HG03039 (cell line): Measurements from ENCODE around the gene RYR1.

ENCODE experiments used
- ATAC-seq: cut with Tn5 transposase; IDR thresholded peaks from one replicate; pipeline ENCODE4 v1.9.1; 2021; ENCODE audit warnings: mild to moderate bottlenecking, moderate library complexity; ENCODE audit not compliant: unreplicated experiment

RYR1 gene

DNA sequence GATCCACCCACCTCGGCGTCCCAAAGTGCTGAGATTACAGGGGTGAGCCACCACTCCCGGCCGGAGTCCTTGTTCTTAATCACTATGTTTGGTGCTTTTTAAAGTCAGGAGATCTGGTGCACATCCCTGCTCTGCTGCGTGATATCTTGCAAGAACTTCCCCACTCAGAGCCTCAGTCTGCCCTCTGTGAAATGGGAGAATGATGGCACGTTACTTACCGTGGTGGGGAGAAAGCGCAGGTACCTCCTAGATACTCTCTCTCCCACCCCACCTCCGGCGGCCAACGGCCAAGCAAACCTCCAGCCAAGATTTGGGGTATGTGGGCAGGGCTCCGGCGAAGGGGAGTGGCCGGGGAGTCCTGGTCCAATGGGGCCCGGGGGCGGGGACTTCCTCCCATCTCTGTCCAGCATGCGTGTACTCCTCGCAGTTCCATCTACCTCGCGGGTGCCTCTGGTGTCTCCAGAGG is at the start of gene RYR1:
RYR1 (plus strand) TSS at position 424 of the 466 bp plus-strand sequence. CDS start 139 bp downstream, outside the sequence.
- ATAC-seq = no peak

DNA sequence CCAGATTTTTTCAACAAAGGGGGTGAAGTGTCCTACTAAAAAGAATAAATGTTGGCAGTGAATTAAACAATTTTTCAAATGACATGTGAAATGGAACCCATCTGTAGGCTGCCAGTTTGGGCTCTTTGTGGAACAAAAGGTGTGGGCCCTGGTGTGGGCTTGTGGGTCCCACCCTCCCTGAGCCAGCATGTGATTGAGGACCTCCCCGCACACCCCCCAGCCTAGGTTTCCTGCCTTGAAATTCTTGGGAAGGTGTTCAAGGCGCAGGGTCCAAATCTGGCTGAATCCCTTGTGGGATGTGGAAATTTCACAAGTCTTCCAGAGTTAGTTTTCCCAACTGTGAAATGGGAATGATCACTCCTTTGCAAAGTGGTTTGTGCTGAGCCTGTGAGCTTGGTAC is 49.7 kb upstream of the RYR1 start:
- no peak for ATAC-seq

DNA sequence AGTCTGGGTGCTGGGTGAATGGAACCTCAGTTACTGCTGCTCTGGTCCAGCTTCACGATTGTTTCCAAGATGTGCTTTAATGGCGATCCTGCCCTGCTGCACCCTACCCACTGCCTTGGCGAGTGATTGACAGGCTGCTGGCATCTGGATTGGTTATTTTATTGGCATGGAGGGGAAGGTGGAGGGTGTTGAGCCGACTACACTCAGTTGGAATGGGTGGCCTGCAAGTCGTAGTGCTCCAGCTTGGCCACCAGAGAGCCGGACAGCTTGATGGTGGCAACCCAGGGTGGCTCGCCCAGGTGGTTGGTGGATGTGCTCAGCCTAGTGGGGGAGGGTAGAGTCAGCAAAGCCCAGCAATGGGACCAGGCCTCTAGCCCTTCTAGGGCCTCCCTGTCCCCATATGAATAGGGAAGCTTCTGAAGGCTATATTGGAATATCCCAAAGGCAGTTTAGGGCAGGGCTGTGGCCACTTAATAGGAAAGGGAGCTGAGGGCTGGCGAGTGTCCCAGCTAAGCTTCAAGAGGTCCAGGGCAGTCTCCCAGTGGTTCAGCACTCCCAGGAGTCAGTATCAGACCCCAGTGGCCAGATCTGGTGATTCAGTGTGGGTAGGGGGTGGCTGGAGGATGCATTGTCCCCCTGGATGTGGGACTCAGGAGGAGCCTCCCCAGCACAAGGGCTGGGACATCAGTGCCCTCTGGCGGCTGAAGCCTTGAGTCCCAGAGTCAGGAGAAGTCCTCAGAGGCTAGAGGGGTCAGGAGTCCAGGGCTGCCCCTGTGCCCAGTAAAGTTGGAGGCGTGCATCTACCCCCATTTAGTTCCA is 49.1 kb upstream of the RYR1 start:
- ATAC-seq = no peak

DNA sequence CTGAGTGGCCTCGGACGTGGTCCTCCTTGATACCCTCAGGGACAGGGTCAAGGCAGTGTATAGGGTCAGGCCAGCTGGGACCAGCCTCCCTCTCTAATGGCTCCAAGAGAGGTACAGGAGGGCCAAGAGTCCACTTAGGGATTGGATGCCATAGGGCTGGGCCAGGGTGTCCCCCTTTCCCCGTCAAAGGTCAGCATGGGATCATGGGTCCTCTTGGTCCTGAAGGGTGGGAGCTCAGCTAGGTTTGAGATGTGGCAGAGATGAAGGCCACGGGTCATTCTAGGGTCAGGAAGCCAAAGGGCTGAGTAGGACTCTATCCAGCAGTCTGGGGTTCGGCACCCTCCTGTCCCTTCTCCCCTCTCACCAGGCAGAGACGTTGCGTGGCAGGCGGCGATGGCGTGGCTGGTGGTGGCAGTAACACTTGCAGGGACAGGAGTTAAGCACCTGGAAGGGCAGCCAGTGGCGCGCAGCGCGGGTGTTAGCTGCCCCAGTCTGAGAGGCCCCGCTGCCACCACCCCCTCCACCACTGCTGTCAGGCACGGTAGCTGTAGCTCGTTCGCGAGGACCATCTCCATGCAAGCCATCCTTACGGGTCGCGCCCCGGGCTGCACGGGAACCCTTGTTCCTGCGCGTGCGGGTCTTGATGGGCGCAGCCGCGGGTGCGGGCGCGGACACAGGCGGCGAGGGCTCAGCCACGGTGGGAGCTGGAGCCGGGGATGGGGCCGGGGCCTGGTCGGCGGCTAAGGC is 48.3 kb upstream of the RYR1 start:
- no peak for ATAC-seq

DNA sequence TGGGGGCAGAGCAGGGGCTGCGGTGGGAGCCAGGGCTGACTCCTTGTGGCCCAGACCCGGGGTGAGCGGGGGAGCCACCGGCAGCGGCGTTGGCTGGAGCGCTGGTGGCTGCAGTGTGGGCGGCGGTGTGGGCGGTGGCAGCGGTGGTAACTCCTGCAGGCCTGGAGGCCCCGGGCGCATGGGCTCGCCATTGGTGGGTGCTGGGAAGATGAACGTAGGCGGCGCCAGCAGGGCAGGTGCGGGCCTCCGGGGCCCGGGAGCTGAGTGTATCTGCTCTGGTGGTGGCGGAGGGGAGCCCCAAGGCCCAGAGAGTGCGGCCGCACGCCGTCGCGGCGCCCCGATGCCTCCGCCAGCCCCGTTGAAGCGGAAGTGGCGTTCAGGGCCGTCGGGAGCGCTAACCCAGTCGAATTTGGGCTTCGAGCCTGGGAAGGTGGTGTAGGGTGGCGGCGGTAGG is 47.7 kb upstream of the RYR1 start:
- ATAC-seq = no peak

DNA sequence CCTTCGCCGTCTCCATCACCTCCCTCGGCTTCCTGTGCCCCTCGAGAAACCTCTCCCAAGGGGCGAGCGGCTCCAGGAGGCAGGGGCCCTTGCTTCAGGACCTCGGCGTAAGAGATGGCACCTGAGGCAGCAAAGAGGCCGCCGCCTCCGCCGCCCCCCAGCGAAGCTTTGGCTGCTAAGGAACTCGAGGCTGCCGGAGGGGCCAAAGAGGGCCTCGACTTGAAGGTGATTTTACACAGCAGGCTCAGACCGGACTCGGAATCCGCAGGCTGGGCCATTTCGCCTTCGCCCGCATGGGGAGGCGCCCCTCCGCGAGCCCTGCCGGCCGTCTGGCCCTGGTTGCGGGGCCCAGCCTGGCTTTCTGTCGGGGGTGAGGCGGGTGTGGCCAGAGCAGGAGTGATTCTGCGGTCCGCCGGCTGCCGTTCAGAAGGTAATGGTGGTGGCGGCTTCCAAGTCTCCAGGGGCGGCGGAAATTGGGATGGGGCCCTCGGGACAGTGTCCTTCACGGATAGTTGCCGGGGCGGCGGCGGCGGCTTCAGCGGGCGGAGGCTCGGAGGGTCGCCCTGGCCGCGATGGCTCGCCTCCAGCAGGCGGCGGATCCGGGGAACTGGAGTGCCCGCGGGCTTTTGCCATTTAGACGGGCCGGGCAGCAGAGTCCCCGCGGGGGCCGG is 47.1 kb upstream of the RYR1 start:
- no peak for ATAC-seq

DNA sequence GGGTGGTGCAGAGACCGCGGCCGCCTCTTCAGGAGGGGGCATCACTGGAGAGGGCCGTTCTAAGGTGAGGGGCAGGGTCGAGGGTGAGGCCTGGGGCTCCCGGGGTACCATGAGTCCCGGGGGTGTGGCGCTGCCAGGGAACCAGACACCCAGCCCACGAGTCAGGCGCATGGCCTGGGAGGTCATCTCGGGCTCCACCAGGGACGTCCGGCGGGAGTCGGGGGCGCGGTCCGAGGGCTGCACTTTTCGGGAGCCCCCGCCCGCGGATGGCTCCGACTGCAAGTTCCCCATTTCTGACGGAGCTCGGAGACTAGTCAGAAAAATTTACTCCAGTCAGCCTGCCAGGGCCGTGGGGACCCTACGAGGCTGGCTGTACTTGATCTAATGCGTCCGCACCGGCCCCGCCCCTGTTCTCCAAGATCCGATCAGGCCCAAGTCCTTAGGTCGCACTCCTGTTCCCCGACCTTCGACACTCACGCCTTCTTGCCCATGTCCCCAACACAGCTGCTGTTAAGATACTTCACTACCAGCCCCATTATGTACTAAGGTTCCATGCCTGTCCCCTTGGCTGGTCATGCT is 46.4 kb upstream of the RYR1 start:
- ATAC-seq = no peak

DNA sequence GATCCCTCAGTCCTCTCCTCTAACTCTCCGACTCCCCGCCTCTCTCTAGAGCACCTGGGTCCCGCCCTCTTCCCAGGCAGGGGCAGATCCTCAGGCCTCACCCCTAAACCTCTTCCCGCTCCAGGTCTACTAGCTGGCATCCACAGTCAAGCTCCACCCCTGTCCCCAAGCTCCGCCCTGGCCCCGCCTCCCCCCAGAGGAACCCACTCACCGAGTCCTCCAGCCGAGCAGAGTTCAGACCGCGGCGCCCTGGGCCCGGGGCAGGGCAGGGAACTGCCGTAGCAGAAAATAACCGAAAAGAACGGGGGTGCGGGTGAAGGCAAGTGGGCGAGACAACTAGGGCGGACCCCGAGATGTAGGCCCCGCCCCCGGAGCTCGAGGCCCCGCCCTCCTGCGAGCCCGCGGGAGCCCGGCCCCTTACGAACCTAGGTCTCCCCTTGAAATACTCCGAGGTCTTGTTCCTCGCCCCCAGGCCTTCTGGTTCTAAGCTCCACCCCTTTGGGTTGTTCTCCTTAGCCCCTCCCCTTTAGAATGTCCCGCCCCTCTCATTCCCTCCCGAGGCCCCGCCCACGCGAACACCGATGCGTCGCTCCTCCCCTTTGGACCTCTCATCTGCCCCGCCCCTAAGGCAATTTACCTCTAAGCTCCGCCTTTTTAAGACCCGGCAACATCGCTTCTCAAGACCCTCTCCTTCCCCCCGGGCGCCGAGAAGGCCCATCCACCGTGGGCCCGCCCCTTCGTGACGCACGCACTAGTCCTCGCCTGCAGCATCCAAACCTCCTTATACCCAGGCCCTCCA is 45.7 kb upstream of the RYR1 start, which contains the start of gene GGN:
GGN (minus strand) TSS at position 485 of the 799 bp plus-strand sequence. CDS start 773 bp downstream, outside the sequence.
- ATAC-seq = no peak

DNA sequence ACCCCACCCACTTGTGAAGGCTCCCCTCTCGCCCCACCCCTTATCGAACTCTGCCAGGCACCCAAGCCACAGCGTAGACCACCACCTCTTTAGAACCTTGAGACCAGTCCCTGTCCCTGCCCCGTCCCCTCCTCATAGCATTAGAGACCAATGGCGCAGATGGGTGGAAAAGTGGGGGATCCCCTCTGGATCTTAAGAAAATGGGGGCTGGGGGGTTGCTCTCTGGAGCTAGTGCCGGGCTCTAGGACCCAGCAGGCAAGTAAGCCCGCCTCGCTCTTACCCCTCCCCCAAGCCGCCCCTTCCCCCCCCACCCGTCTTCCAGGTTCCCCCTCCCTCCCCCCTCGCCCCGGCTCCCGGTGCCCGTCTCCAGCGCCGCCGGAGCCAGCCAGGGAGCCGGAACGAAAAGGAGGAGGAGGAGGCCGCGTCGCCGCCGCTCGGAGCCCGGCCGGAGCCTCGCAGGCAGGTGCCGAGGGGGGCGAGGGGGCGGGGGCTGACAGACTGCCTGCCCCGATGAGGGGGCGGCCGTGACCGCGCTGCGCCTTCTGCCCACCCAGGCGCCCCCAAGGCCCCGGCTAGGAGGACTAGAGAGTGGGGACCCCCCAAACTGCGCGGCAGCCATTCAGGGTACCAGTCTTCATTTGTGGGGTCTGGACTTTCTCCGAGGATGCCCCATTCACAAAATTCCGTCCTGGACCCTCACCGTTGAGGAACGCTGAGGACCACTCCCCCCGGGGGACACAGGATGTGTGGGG is 45.0 kb upstream of the RYR1 start, which contains the start of gene SPRED3:
SPRED3 (plus strand) TSS at position 349 of the 752 bp plus-strand sequence. CDS start 1,606 bp downstream, outside the sequence.
- ATAC-seq = no peak

DNA sequence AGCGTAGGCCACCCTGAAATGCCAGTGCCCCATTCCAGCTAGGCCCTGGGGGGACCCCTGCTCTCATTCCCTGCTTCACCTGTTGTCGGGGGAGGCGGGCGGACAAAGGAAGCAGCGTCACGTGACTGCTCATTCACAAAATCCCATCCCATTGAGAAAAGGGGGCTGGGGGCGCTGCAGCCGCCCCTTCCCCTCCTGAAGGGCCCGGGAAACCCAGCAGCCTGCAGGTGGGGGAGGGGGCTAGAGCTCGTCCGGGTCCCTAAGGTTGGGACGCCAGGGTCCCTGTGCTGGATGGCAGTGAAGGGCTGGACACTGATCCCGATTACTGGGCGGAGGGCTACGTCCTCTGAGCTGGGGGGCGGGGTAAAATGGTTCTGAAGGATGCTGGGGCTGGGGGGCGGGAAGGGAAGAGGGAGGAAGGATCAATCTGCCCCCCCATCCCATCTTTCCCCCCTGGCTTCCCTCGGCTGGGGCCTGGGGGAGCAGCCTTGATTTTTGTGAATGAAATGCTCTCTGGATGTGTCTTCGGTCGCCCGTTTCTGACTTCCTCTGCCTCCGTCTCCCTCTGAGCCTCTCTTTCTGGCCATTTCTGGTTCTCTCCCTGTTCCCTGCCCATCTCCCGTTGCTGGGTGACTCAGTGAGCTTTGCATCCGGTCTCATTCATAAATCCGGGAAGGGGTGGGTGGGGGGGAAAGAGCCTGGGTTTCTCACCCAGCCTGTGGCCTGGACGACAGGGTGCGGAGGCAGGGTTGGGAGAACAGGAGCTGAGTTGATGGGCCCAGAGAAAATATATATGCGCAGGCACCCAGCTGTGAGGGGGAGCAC is 44.2 kb upstream of the RYR1 start:
- ATAC-seq = no peak

DNA sequence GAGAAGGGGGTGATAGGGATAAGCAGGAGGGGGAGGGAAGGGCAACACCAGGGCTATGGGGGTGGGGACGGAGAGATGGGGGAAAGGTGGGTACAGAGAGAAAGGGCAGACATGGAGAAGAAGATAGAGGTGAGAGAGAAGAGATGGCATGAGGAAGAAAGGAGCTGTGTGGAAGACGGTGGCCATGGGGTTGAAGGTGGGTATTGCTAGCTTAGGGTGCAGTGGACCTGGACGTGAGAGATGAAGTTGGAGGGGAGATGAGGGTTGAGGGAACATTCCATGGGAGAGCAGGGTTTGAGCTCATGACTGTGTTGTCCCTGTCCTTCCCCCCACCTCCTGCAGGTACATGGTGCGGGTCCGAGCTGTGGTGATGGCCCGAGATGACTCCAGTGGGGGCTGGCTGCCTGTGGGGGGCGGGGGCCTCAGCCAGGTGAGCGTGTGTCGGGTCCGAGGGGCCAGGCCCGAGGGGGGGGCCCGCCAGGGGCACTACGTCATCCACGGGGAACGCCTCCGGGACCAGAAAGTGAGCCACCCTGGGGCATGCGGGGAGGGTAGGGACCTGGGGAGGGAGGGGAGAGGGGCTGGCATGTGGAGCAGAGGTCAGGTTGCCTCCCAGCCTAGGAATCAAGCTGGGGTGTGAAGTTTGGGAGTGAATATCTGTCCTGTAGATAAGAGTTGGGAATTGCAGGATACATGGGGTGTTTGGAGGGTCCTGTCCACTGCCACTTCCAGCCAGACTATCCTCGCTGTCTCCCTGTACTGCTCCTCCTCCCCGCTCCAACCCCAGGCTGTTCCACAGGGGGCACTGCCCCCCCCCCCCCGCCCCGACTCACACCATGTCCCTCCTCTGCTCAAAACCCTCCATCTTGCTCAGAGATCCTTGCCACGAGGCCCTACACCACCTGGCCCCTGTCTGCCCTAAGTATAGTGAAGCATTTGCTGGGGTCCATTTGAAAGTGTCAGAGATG is 43.2 kb upstream of the RYR1 start:
- ATAC-seq = no peak

DNA sequence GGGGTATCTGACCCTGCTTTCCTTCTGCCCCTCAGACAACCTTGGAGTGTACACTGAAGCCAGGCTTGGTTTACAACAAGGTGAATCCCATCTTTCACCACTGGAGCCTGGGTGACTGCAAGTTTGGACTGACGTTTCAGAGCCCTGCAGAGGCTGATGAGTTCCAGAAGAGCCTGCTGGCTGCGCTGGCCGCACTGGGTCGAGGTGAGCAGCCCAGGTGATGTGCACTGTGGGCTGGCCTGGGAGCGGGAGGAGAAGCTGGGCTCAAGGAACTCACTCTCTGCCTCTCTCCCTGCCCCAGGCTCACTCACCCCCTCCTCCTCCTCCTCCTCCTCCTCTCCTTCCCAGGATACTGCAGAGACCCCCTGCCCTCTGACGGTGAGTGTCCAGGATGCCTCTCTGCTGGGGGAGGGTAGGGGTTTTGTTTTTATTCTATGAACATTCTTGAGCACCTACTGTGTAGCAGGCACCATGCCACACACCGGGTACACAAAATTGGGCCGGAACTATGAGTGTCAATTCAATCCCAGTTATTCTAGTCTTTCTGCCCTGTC is 41.5 kb upstream of the RYR1 start:
- no peak for ATAC-seq

DNA sequence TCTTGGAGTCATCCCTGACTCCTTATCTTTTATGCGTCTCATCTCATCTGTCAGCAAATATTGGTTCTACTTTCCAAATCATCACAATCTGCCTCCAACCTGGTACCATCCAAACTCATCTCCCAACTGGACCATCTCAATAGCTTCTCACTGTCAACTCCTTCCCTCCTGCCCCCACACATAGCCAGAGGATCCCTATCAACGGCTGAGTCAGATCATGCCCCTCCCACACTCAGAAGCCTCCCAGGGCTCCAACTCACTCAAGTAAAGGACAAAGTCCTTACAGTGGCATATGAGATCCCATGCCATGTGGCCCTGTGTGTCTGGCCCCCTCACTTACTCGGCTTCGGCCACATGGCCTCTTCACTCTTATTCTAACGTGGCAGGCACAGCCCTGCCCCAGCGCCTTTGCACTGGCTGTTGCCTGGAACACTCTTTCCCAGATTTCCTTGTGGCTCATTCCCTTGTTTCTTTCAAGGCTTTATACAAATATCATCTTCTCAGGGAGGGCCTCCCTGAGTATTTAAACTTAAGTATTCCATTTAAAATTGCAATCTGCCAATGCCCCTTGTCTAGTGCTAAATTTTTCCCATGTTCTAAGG is 40.7 kb upstream of the RYR1 start:
- no peak for ATAC-seq

DNA sequence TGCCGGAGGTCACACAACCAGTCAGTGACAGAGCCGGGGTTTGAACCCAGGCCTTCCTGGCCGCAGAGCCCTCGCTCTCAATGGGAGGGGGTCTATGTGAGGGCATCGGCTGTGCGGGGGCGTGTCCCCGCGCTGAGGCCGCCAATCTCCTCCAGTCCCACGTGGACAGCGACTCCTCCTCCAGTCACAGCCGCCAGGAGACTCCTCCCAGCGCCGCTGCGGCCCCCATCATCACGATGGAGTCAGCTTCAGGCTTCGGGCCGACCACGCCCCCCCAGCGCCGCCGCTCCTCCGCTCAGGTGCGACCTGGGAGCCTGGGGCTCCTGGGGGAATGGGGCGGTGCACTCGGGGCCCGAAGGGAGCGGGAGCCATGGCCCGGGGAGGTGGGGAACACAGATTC is 39.0 kb upstream of the RYR1 start:
- no peak for ATAC-seq

DNA sequence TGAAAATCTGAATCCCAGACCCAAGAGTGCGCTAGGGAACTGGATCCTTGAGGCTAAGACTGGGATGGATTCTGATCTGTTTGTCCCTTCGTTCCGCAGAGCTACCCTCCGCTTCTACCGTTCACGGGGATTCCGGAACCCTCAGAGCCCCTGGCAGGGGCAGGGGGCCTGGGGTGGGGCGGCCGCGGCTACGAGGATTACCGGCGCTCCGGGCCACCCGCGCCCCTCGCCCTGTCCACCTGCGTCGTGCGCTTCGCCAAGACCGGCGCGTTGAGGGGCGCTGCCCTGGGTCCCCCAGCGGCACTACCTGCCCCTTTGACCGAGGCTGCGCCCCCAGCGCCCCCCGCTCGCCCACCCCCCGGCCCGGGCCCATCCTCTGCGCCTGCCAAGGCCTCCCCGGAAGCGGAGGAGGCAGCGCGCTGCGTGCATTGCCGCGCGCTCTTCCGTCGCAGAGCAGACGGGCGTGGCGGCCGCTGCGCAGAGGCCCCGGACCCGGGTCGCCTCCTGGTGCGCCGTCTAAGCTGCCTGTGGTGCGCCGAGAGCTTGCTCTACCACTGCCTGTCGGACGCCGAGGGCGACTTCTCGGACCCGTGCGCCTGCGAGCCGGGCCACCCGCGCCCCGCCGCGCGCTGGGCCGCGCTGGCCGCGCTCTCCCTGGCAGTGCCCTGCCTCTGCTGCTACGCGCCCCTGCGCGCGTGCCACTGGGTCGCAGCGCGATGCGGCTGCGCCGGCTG is 37.9 kb upstream of the RYR1 start:
- no peak for ATAC-seq

DNA sequence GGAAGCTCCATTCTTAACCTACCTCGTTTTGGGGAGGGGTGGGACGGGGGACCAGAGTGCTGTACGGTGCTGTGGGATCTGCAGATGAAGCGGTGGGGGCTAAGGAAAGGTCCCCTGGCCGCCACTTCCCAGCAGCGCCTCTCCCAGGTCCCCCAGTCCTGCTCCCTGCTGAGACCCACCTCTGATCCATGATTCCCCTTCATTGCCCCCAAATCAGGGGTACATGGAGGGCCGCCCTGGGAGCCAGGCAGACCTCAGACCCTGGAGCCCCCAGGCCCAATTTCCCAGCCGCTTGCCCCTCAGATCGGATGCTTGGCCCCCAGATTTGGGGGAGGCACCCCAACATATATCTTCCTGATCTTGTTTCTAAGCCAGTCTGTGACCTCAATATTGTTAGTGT is 34.4 kb upstream of the RYR1 start:
- no peak for ATAC-seq
